Upper lobe of left lung (tissue), 6 donors: Measurements from ENCODE around the gene PMPCA. TPM values are rescaled to one million over a fixed set of nuclear protein-coding genes. Genes with fewer than 3 reads are reported as not detected.

Experiments
- ATAC-seq, 2 donors: fragments of 200-7000 bp; cut with Tn5 transposase; one replicate each; pipeline ENCODE4 v1.9.1; 2022; ENCODE audit warnings: mild to moderate bottlenecking in 2 of 2, moderate library complexity in 2 of 2; ENCODE audit not compliant: low FRiP score in 2 of 2
- DNase-seq, 2 donors: peaks; one replicate each; pipeline ENCODE4 v3.0.0-alpha.2; 2019 to 2020
- H3K27ac ChIP-seq, 4 donors: fragments of 200-600 bp; sonication (generic); one replicate each; pipeline ENCODE4 v1.5.1; 2016 to 2019
- H3K27me3 ChIP-seq, 4 donors: fragments of 200-600 bp; sonication (generic); one replicate each; pipeline ENCODE4 v1.5.1; 2017 to 2019
- H3K36me3 ChIP-seq, 4 donors: fragments of 200-600 bp; sonication (generic); one replicate each; pipeline ENCODE4 v1.5.1; 2016 to 2019
- H3K4me1 ChIP-seq, 4 donors: fragments of 200-600 bp; sonication (generic); one replicate each; pipeline ENCODE4 v1.5.1; 2018 to 2019
- H3K4me3 ChIP-seq, 4 donors: fragments of 200-600 bp; sonication (generic); one replicate each; pipeline ENCODE4 v1.5.1; 2017 to 2019; ENCODE audit warnings: mild to moderate bottlenecking in 2 of 4, moderate library complexity in 1 of 4
- H3K9me3 ChIP-seq, 4 donors: fragments of 200-600 bp; sonication (generic); one replicate each; pipeline ENCODE4 v1.5.1; 2018 to 2019
- CTCF ChIP-seq, 6 experiments: fragments of 450-650 bp in 4 of 6; fragments of 200-600 bp in 2 of 6; sonication (generic) in 2 of 6; IDR thresholded peaks; one replicate each; pipeline ENCODE4 v1.5.1; 2016 to 2019; ENCODE audit warnings: antibody characterized with exemption in 6 of 6
- EP300 ChIP-seq, 4 donors: sonication (generic); formaldehyde crosslinking; IDR thresholded peaks; one replicate each; pipeline ENCODE4 v1.5.1; 2017; ENCODE audit warnings: antibody characterized with exemption in 4 of 4, control low read depth in 2 of 4
- POLR2A ChIP-seq, 4 donors: fragments of 450-650 bp; IDR thresholded peaks; one replicate each; pipeline ENCODE4 v1.5.1; 2016 to 2017; ENCODE audit warnings: antibody characterized with exemption in 4 of 4, mild to moderate bottlenecking in 2 of 4
- POLR2AphosphoS5 ChIP-seq, 2 donors: sonication (generic); formaldehyde crosslinking; IDR thresholded peaks; one replicate each; pipeline ENCODE4 v1.5.1; 2017; ENCODE audit warnings: antibody characterized with exemption in 2 of 2
- WGBS, 2 donors: methylation state at CpG; one replicate each; pipeline ENCODE4 v1.1.5; 2017 to 2018; 5-methylcytosine and 5-hydroxymethylcytosine counted together
- total RNA-seq, 6 donors: library from RNA; depleted of rRNA in 4 of 6; stranded (reverse); fragments of >200 nt in 4 of 6; gene quantifications; one replicate each; pipeline versions ENCODE4 v1.1.0 to v1.2.1, GENCODE V29; 2016 to 2021
- donor health status: DM: no; HTN: no; CAD: no; lungs with moderate emphysema.
- donor health status: DM: no; HTN: yes; CAD: no; lungs with severe emphysema.

Gene PMPCA
- total RNA-seq, 6 donors from 2014 or later: 30.4 to 48.2 (median 41.0) TPM

DNA sequence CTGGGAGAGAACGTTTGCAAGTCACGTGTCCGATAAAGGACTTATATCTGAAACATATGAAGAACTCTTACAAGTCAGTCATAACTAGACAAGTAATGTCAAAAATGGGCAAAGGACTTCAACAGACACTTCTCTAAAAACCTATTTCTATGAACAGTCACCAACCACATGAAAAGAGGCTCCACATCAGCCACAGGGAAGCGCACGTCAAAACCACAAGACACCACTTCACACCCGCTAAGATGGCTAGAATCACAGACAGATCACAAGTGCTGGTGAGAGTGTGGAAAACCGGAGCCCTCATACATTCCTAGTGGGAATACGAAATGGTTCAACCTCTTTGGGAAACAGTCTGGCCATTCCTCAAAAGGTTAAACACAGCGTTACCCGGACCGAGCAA is 25.4 kb upstream of the PMPCA start:
- Histone ChIP-seq H3K9me3 (no peaks in the 10 kb centered on the region), H3K4me3 (no peak overlapping the region), H3K36me3 (peaks cover 8 to 97% (median 84%) of the 10 kb centered on the region in 4 donors), H3K4me1 (no peaks in the 10 kb centered on the region), H3K27me3 (no peaks in the 10 kb centered on the region), H3K27ac (no peak overlapping the region)
- ATAC-seq (no peak), DNase-seq (no peak)
- no peak for TF ChIP-seq CTCF (IDR thresholded peaks at IDR 0.05)
- no peak for TF ChIP-seq POLR2A (IDR thresholded peaks at IDR 0.05)
- TF ChIP-seq POLR2AphosphoS5 (IDR thresholded peaks at IDR 0.05): no peak
- no peak for TF ChIP-seq EP300 (IDR thresholded peaks at IDR 0.05)
- WGBS, 2 donors: 76 to 82% methylated on average over 11 of the region's 11 CpGs

- Histone ChIP-seq H3K27me3 (no peaks in the 10 kb centered on the region), H3K27ac (no peak overlapping the region), H3K4me1 (no peaks in the 10 kb centered on the region), H3K36me3 (peaks cover 8 to 94% (median 75%) of the 10 kb centered on the region in 4 donors), H3K4me3 (no peak overlapping the region), H3K9me3 (no peaks in the 10 kb centered on the region)
- DNase-seq (no peak), ATAC-seq (no peak)
- no peak for TF ChIP-seq POLR2AphosphoS5 (IDR thresholded peaks at IDR 0.05)
- TF ChIP-seq EP300 (IDR thresholded peaks at IDR 0.05): no peak
- no peak for TF ChIP-seq POLR2A (IDR thresholded peaks at IDR 0.05)
- no peak for TF ChIP-seq CTCF (IDR thresholded peaks at IDR 0.05)
- 71 to 89% methylated on average over 13 of the region's 13 CpGs for WGBS, 2 donors
Observed at GRCh38 chr9:136386018-136386417, 24.4 kb upstream of the PMPCA start.

DNA sequence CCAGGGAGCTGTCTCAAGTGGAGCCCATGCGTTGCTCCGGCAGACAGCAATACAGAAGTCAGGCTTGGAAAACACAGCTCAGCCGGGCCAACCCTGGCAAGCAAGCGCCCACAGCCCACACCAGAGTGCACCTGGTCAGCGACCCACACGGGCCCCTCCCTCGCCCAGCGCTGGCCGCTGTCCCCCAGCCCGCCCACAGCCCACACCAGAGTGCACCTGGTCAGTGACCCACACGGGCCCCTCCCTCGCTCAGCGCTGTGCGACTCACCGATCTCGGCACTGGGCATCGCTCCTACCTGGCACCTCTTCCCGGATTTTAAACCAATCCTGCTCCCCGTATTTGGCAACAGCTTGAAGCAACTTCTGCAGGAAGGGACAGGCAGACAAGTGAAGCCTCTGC is 23.2 kb upstream of the PMPCA start:
- ATAC-seq (no peak), DNase-seq (peak in 1 of 2 donors; percentile 69)
- Histone ChIP-seq H3K36me3 (peaks cover 8 to 94% (median 73%) of the 10 kb centered on the region in 4 donors), H3K9me3 (no peaks in the 10 kb centered on the region), H3K4me1 (no peaks in the 10 kb centered on the region), H3K27me3 (no peaks in the 10 kb centered on the region), H3K4me3 (no peak overlapping the region), H3K27ac (no peak overlapping the region)
- TF ChIP-seq EP300 (IDR thresholded peaks at IDR 0.05): no peak
- no peak for TF ChIP-seq CTCF (IDR thresholded peaks at IDR 0.05)
- no peak for TF ChIP-seq POLR2AphosphoS5 (IDR thresholded peaks at IDR 0.05)
- TF ChIP-seq POLR2A (IDR thresholded peaks at IDR 0.05): no peak
- WGBS, 2 donors: 96 to 97% methylated on average over 16 to 19 of the region's 19 CpGs

GRCh38 chr9:136389396-136389795 is 21.1 kb upstream of the PMPCA start:
- H3K9me3 ChIP-seq: no peaks in the 10 kb centered on the region
- no peaks in the 10 kb centered on the region for H3K27me3 ChIP-seq
- H3K36me3 ChIP-seq: peaks cover 14 to 94% (median 71%) of the 10 kb centered on the region in 4 donors
- no peaks in the 10 kb centered on the region for H3K4me1 ChIP-seq
- ATAC-seq (no peak), DNase-seq (peak in 1 of 2 donors; percentile 35)
- H3K4me3 ChIP-seq: no peak overlapping the region
- no peak for TF ChIP-seq POLR2A (IDR thresholded peaks at IDR 0.05)
- no peak for TF ChIP-seq EP300 (IDR thresholded peaks at IDR 0.05)
- TF ChIP-seq CTCF (IDR thresholded peaks at IDR 0.05): no peak
- no peak for TF ChIP-seq POLR2AphosphoS5 (IDR thresholded peaks at IDR 0.05)
- WGBS, 2 donors: 83 to 89% methylated on average over 9 to 14 of the region's 14 CpGs
- H3K27ac ChIP-seq: no peak overlapping the region
